HS-27A (cell line): ENCODE data around the gene NTF3.
"Not testable (repeated sequence)": the region's sequence is repeated elsewhere in the genome, so short reads cannot be mapped to it uniquely, and the experiment has no call there.

Source experiments
- DNase-seq: peaks from one replicate; pipeline ENCODE4 v3.0.0-alpha.2; 2012; ENCODE audit warnings: low read depth, missing footprints

Gene NTF3

DNA sequence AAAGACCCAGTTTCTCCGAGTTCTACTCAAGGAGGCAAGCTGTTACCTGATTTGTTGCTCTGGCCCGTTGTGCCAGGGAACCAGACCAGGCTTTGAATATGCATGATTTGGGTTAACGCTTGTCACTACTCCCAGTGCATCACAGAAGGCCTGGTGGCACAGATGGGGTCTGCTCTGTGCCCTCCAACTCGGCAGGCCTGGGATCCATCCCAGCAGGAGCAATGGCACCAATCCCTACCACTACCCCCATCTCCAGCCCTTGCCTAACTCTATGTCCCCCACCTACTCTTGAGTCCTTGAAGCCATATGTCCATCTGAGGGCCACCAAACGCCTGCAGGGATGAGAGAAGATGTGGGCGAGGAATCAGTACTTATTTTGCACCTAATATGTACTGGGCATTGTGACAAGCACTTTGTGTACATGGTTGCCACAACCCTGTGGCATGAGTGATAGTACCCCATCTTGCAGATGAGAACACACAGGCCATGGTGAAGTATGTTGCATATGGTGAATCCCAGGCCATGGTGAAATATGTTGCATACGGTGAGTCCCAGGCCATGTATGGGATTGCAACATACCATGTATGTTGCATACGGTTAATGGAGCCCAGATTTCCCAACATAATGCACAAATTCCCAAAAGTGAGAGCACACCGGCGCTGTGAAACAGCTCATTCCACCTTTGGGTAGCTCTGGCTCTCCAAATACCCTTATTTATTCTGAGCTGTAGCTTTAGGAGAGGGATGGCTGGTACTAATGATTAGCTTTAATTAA is 102.7 kb downstream of the NTF3 start:
- no peak for DNase-seq

DNA sequence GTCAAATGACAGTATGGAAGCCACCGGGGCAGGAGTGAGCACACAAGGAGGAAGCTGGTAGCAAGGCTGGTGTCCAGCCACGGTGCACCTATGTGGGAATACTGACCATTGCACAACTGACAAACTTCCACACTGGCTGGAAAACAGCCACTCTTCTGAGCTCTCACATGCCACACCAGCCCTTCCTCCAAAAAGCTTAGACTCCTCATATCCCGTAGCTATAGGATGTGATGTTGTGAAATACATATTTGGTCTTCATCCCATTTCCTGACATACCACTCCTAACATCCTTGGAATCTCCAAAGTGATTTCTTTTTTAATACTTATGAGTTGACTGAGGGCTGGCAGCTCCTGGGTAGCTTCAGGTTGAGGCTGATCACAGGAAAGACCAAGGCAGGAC is 103.6 kb downstream of the NTF3 start:
- no peak for DNase-seq

DNA sequence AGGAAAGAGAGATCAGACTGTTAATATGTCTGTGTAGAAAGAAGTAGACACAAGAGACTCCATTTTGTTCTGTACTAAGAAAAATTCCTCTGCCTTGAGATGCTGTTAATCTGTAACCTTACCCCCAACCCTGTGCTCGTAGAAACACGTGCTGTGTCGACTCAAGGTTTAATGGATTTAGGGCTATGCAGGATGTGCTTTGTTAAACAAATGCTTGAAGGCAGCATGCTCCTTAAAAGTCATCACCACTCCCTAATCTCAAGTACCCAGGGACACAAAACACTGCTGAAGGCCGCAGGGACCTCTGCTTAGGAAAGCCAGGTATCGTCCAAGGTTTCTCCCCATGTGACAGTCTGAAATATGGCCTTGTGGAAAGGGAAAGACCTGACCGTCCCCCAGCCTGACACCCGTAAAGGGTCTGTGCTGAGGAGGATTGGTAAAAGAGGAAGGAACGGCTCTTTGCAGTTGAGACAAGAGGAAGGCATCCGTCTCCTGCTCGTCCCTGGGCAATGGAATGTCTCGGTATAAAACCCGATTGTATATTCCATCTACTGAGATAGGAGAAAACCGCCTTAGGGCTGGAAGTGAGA is 105.2 kb downstream of the NTF3 start:
- DNase-seq, result not testable (repeated sequence)

DNA sequence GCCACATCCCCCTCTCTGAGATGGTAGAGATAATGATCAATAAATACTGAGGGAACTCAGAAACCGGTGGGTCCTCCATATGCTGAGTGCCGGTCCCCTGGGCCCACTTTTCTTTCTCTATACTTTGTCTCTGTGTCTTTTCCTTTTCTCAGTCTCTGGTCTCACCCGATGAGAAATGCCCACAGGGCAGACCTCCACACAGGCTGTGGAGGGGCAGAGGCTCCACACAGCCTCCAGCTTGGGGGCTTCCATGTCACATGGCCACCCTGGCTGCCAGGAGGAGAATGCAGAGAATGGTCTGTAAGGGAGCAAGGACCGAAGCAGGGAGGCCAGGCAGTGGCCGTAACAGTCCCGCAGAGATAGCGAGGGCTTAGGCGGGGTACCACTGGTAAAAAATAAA is 105.9 kb downstream of the NTF3 start:
- DNase-seq, result no peak
